Common myeloid progenitor, CD34-positive (primary cell): ENCODE data around the gene PTMA.

Experiments
- CTCF ChIA-PET: fragments of 350-600 bp; sonication (Branson Sonifier 250); formaldehyde crosslinking; loops from one replicate; lab custom pipeline; 2021; ENCODE audit warnings: antibody characterized with exemption; lab: Charles Lee
- POLR2A ChIA-PET: fragments of 350-600 bp; sonication (Branson Sonifier 250); formaldehyde crosslinking; loops from one replicate; lab custom pipeline; 2021; ENCODE audit warnings: antibody characterized with exemption; lab: Charles Lee
- DNase-seq, 3 donors: peaks; one replicate each; pipeline versions ENCODE4 v3.0.0 to v3.0.0-alpha.2; 2013
- H3K27ac ChIP-seq, 2 experiments: 1 replicate in 1 of 2; 2 replicates in 1 of 2; pipeline ENCODE4 v1.7.0; 2013; ENCODE audit warnings: inconsistent platforms in 2 of 2, low read length in 2 of 2, mild to moderate bottlenecking in 2 of 2, low read depth in 1 of 2, moderate library complexity in 1 of 2; ENCODE audit not compliant: severe bottlenecking in 2 of 2, insufficient read depth in 1 of 2, poor library complexity in 1 of 2
- H3K27me3 ChIP-seq, 5 experiments: replicated peaks in 2 of 5; 1 replicate in 3 of 5; 2 replicates in 2 of 5; pipeline versions ENCODE4 v1.6.1 to v1.7.0; 2013; ENCODE audit warnings: low read length in 4 of 5, mild to moderate bottlenecking in 2 of 5, moderate library complexity in 2 of 5, inconsistent platforms in 1 of 5; ENCODE audit not compliant: insufficient read depth in 5 of 5, control insufficient read depth in 4 of 5
- H3K36me3 ChIP-seq, 4 experiments: 1 replicate in 2 of 4; 2 replicates in 2 of 4; pipeline versions ENCODE4 v1.6.1 to v1.7.0; 2013; ENCODE audit warnings: low read length in 3 of 4, control low read depth in 1 of 4, mild to moderate bottlenecking in 1 of 4; ENCODE audit not compliant: control insufficient read depth in 4 of 4, insufficient read depth in 4 of 4
- H3K4me1 ChIP-seq, 4 experiments: 1 replicate in 3 of 4; 2 replicates in 1 of 4; pipeline versions ENCODE4 v1.6.1 to v1.7.1; 2013; ENCODE audit warnings: low read length in 3 of 4, mild to moderate bottlenecking in 3 of 4, control low read depth in 1 of 4, inconsistent platforms in 1 of 4, moderate library complexity in 1 of 4; ENCODE audit not compliant: control insufficient read depth in 4 of 4, insufficient read depth in 4 of 4; ENCODE audit errors: control extremely low read depth in 1 of 4
- H3K4me3 ChIP-seq, 7 experiments: 1 replicate in 4 of 7; 2 replicates in 3 of 7; pipeline versions ENCODE4 v1.5.1 to v1.7.0; 2013; ENCODE audit warnings: mild to moderate bottlenecking in 7 of 7, low read length in 6 of 7, moderate library complexity in 6 of 7, inconsistent platforms in 2 of 7, low read depth in 2 of 7, control low read depth in 1 of 7; ENCODE audit not compliant: insufficient read depth in 4 of 7, control insufficient read depth in 1 of 7; ENCODE audit errors: extremely low read depth in 1 of 7
- H3K9me3 ChIP-seq, 5 experiments: 1 replicate in 4 of 5; 2 replicates in 1 of 5; pipeline versions ENCODE4 v1.6.1 to v1.7.1; 2013; ENCODE audit warnings: low read length in 4 of 5, mild to moderate bottlenecking in 2 of 5, inconsistent platforms in 1 of 5, low read depth in 1 of 5, moderate library complexity in 1 of 5; ENCODE audit not compliant: control insufficient read depth in 4 of 5, insufficient read depth in 2 of 5; ENCODE audit errors: control extremely low read depth in 1 of 5
- WGBS: methylation state at CpG from one replicate; pipeline ENCODE4 v1.1.5; 2013; ENCODE audit not compliant: insufficient coverage; 5-methylcytosine and 5-hydroxymethylcytosine counted together

The PTMA gene

GRCh38 chr2:231761735-231762134 lies 53.4 kb downstream of the PTMA start:
- ChIA-PET CTCF (interaction anchor here (0.7 to 1.4 kb wide), 2 partner anchors 9 to 18 kb away, joined by 3 to 4 read pairs; no protein-coding TSS in a partner anchor), POLR2A (no interaction called here)
- DNase-seq, result no peak
- no peak overlapping the region for H3K4me3 ChIP-seq
- H3K9me3 ChIP-seq, result no peaks in the 10 kb centered on the region
- H3K36me3 ChIP-seq, result no peaks in the 10 kb centered on the region
- H3K27me3 ChIP-seq, result no peaks in the 10 kb centered on the region
- no peak overlapping the region for H3K27ac ChIP-seq
- 100% methylated on average over 2 of the region's 2 CpGs for WGBS
- peaks cover 4 to 21% (median 11%) of the 10 kb centered on the region in 4 experiments for H3K4me1 ChIP-seq
